Myocyte (in vitro differentiated cells): ENCODE data around the gene SLC25A13. TPM values are rescaled to one million over a fixed set of nuclear protein-coding genes. Genes with fewer than 3 reads are reported as not detected.

Source experiments
- DNase-seq: peaks from one replicate; pipeline ENCODE4 v3.0.0-alpha.2; 2012; ENCODE audit warnings: low read depth
- total RNA-seq: library from RNA; depleted of rRNA; stranded (reverse); fragments of >200 nt; gene quantifications from 2 replicates; pipeline ENCODE4 v1.2.3, GENCODE V29; 2014

The SLC25A13 gene
- total RNA-seq, 1 donor from 2014 or later, result 25.5 TPM

GRCh38 chr7:96211954-96212353 is 109.9 kb downstream of the SLC25A13 start:
- no peak for DNase-seq

GRCh38 chr7:96205665-96206064 is 116.2 kb downstream of the SLC25A13 start:
- DNase-seq, result no peak

GRCh38 chr7:96204601-96205000 is 117.3 kb downstream of the SLC25A13 start:
- DNase-seq, result no peak

DNA sequence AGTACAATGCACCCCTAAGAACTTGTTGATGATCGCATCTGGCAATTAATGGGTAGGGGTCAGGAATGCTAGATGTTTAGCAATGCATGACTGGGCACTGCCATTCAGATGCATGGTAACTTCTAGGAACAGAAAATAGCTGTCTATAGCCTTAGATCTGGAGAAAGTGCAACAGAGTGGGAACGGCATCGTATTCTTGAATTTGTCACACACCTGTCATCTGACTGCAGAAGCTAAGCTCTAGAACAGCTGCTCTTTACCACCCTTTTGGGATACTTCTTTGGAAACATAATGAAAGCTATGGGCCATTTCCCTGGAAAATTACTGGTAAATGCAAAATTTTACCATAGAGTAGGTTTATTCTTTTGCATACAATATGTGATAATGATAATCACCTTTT is 118.1 kb downstream of the SLC25A13 start:
- peak; percentile 53 for DNase-seq

DNA sequence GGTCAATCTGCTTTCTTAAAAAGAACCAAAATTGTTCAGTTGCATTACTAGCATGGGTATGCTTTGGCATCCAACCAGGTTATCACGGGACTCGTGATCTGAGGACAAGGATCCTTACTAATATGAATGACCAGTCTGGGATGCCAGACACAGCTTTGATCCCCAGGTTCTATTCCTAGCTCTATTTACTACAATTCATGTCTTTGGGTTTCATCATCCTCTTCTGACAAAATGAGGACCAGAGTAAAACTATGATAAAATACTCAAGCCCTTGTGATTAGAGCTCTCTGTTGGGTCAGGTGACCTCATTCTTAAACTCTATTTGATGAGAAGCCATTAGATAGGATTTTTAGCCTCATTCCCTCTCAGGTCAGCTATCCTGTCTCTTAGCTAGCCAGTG is 119.8 kb downstream of the SLC25A13 start:
- DNase-seq, result no peak

DNA sequence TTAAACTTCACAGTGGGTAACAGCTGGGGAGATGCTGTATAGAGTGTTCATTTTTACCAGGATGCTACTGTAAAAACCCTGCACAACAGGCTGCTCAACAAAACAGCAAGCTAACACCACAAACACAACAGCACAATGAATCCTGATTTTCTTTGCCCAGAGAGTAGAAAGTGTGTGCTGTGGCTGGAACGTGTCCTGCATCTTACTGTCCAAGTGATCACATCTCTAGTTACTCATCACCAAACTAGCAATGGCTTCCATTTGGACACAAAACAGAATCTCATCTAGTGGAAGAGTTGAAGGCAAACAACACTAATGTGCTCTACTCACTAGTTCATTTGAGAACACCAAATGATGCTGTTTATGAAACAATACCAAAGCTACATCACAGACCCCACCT is 121.2 kb downstream of the SLC25A13 start:
- no peak for DNase-seq

GRCh38 chr7:96199421-96199820 is 122.5 kb downstream of the SLC25A13 start:
- peak; percentile 53 for DNase-seq

DNA sequence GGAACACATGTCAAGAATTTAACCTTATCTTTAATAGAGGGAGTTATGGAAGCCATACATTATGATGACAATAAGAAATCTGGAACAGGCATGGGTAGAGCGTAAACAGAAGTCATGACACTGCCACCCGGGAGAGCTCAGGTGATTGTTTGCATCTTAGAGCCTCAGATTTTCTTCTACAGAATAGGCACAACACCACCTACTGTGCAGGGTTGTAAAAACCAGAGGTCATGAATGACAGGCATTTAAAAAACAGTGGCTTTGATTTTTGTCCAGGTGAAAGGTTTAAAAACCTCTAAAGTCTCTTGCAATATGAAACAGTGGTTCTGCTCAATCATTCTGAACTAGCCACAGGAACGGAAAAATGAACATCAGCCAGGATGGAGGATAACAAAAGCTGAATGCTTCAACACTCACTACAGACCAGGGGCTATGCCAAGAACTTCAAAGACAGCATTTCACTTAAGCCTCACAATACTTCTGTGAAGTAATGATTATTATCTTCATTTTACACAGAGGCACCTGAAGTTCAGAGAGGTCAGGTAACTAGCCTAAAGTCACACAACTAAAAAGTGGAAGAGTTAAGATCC is 123.8 kb downstream of the SLC25A13 start:
- DNase-seq, result no peak

DNA sequence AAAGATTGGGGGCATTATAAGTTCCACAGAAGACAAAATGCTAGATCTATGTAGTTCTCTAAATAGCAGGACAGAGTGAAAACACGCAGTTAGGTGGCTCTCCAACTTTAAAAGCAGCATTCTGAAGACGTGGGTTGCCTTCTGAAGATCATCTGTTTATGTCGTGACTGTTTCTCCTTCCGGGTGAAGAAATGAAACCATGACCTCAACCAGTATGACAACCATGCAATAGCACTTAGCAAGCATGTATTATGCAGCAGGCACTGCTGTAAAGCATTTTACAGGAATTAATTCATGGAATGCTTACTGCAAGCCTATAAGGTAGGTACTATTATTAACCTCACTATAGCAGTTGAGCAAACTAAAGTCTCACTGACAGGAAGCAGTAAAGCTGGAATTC is 125.2 kb downstream of the SLC25A13 start:
- no peak for DNase-seq

GRCh38 chr7:96189129-96189820 is 132.6 kb downstream of the SLC25A13 start:
- DNase-seq, result no peak

- peak; percentile 18 for DNase-seq
These were observed 133.3 kb downstream of the SLC25A13 start for GRCh38 chr7:96188591-96188991.

DNA sequence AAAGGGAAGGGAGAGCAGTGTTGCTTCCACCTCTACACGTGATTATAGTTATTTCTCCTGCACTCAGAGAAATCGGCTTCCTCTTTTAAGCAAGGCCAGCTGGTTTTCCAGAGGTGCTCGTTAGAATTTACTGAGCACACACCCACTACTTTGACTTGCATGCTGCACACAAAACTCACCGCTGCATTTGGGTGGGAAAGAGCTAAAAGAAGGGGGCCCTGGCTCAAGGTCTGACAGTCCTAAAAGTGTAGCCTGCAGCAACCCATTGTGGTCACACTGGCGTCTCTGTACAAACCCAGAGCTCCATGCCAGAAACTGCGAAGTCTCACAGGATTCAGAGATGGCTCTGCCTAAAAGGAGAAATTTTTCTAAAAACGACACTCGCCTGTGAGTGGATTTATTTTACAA is 133.7 kb downstream of the SLC25A13 start:
- DNase-seq, result no peak

DNA sequence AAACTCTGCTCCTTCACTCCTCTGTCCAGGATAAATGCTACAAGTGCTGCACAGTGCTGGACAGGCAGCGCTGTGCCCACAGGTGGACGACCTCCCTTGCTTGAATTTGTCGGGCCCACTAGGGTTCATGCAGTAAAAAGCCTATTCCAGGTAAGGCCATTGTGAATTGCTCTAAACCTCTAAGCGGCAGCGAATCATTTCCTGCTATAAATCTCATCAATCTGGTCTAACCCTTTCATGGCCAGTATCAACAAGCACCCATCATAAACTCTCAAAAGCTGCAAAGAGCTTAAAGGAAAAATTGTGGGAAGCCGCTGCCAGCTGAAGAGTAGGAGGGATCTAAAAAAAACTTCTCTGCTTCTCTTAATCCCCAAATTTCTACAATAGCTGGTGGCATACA is 134.2 kb downstream of the SLC25A13 start:
- no peak for DNase-seq

GRCh38 chr7:96184783-96185182 is 137.1 kb downstream of the SLC25A13 start:
- DNase-seq, result no peak

GRCh38 chr7:96183163-96183670 is 138.7 kb downstream of the SLC25A13 start:
- DNase-seq, result no peak

- no peak for DNase-seq
These were observed 139.3 kb downstream of the SLC25A13 start for GRCh38 chr7:96182424-96183158.

- no peak for DNase-seq
These were observed 140.7 kb downstream of the SLC25A13 start for GRCh38 chr7:96181174-96181573.

- no peak for DNase-seq
These were observed 142.1 kb downstream of the SLC25A13 start for GRCh38 chr7:96179837-96180236.

DNA sequence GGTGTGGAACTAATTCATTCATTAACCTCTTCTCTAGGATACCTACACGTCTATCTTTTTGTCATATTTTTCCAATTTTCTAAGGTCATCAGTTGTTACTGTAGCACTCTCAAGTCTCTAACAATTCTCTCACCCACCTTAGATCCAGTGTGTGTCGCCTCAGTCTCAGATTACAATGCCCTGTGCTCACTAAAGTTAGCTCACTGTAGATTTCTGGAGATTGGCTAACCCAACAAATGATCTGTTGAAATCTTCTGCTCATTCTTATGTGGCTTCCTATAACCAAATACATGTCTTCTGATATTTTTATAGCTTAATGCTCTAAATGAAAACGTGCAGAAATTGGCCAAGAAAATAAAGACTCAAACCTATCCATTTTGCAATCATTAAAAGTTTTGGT is 142.6 kb downstream of the SLC25A13 start:
- no peak for DNase-seq

- DNase-seq, result no peak
These were observed 143.3 kb downstream of the SLC25A13 start for GRCh38 chr7:96178581-96178980.

DNA sequence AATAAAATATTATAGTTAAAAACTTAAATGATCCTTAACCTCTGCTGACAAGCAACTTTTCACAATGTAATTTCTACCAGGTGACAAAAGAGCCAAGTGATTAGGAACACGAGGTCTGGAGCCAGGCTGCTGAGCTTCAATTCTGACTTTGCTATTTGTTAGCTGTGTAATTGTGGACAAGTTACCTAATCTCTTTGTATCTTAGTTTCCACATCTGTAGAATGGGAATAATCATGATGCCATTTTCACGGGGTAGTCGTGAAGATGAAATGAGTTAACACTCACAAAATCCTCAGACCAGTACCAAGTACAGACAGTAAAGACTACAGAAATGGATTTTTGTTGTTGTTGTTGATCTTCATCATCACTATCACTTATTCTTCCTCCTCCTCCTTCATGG is 144.5 kb downstream of the SLC25A13 start:
- DNase-seq, result no peak

GRCh38 chr7:96174812-96175211 is 147.1 kb downstream of the SLC25A13 start:
- no peak for DNase-seq
